HG02798 (cell line): ENCODE data around the gene IL17REL.

Experiments used
- ATAC-seq: cut with Tn5 transposase; IDR thresholded peaks from one replicate; pipeline ENCODE4 v1.9.1; 2021; ENCODE audit warnings: mild to moderate bottlenecking; ENCODE audit not compliant: unreplicated experiment, poor library complexity

IL17REL gene

GRCh38 chr22:49970528-49971231 lies 41.9 kb downstream of the IL17REL start:
- peak; percentile 75 for ATAC-seq

GRCh38 chr22:49969751-49970527 lies 42.6 kb downstream of the IL17REL start:
- no peak for ATAC-seq

GRCh38 chr22:49968831-49969661 lies 43.5 kb downstream of the IL17REL start:
- no peak for ATAC-seq

GRCh38 chr22:49968313-49968830 lies 44.2 kb downstream of the IL17REL start:
- ATAC-seq: no peak

GRCh38 chr22:49967706-49968208 lies 44.8 kb downstream of the IL17REL start:
- ATAC-seq: no peak

GRCh38 chr22:49966774-49967705 lies 45.5 kb downstream of the IL17REL start:
- no peak for ATAC-seq

GRCh38 chr22:49966041-49966773 lies 46.4 kb downstream of the IL17REL start:
- ATAC-seq: no peak

GRCh38 chr22:49965091-49966040 lies 47.2 kb downstream of the IL17REL start:
- no peak for ATAC-seq

GRCh38 chr22:49964136-49965090 lies 48.2 kb downstream of the IL17REL start:
- no peak for ATAC-seq

GRCh38 chr22:49963647-49964026 lies 48.9 kb downstream of the IL17REL start:
- ATAC-seq: no peak

GRCh38 chr22:49962751-49963646 lies 49.6 kb downstream of the IL17REL start:
- no peak for ATAC-seq

- peak; percentile 21 for ATAC-seq
Measured at GRCh38 chr22:49962012-49962750, 50.4 kb downstream of the IL17REL start.

GRCh38 chr22:49961601-49962011 lies 51.0 kb downstream of the IL17REL start:
- ATAC-seq: no peak

- no peak for ATAC-seq
Measured at GRCh38 chr22:49961005-49961600, 51.5 kb downstream of the IL17REL start.
